HCT116 (cell line): ENCODE measurements around the gene NFIB. TPM values are rescaled to one million over a fixed set of nuclear protein-coding genes. Genes with fewer than 3 reads are reported as not detected.

Experiments
- ATAC-seq: fragments of 200-7000 bp; cut with Tn5 transposase; 2 replicates; pipeline ENCODE4 v1.9.1; 2020; ENCODE audit warnings: mild to moderate bottlenecking, moderate library complexity
- BruUV-seq: library from RNA; stranded (reverse); fragments of 400-500 nt; replicated peaks from 2 replicates; lab custom pipeline; 2021; lab: Mats Ljungman, UMichigan
- CTCF ChIA-PET: fragments of 300-600 bp; sonication (Branson Sonifier 250); formaldehyde crosslinking; loops from one replicate; lab custom pipeline; 2021; ENCODE audit warnings: antibody characterized with exemption; lab: Charles Lee
- POLR2A ChIA-PET: fragments of 300-600, 350-600 bp; sonication (Branson Sonifier 250); formaldehyde crosslinking; loops from one replicate; lab custom pipeline; 2021; ENCODE audit warnings: antibody characterized with exemption; lab: Charles Lee
- RAD21 ChIA-PET, 2 experiments: fragments of 300-600 bp; sonication (Branson Sonifier 250); formaldehyde crosslinking; loops; one replicate each; lab custom pipeline; 2023; ENCODE audit warnings: low total read pairs in 2 of 2; ENCODE audit not compliant: uncharacterized antibody in 2 of 2, unreplicated experiment in 2 of 2, low non-redundant PET in 1 of 2; lab: Charles Lee
- DNase-seq: peaks from one replicate; pipeline ENCODE4 v3.0.0-alpha.2; 2010; ENCODE audit warnings: low read depth, low spot score
- H2AFZ ChIP-seq: fragments of 200-600 bp; shearing (Covaris generic), sonication (generic); 2 replicates; pipeline ENCODE4 v1.6.1; 2017; ENCODE audit warnings: low read depth, mixed run types, mixed read lengths, antibody characterized with exemption, low read length; ENCODE audit not compliant: poor library complexity, severe bottlenecking
- H3K27ac ChIP-seq: 2 replicates; pipeline ENCODE4 v1.5.1; 2012; ENCODE audit warnings: low read depth, low read length
- H3K27me3 ChIP-seq: fragments of 200-600 bp; sonication (generic); 2 replicates; pipeline ENCODE4 v1.6.1; 2016; ENCODE audit warnings: mixed run types, low read length, mixed read lengths; ENCODE audit not compliant: insufficient read depth
- H3K36me3 ChIP-seq, 2 experiments: fragments of 200-500 bp in 1 of 2; fragments of 200-600 bp in 1 of 2; sonication (Bioruptor generic) in 1 of 2; sonication (generic) in 1 of 2; 2 replicates each; pipeline versions ENCODE4 v1.5.1 to v1.6.1; 2014 to 2016; ENCODE audit warnings: low read length in 2 of 2, inconsistent platforms in 1 of 2, mixed read lengths in 1 of 2, mixed run types in 1 of 2; ENCODE audit not compliant: insufficient read depth in 2 of 2, control insufficient read depth in 1 of 2
- H3K4me1 ChIP-seq, 2 experiments: fragments of 200-600 bp in 1 of 2; sonication (generic) in 1 of 2; 2 replicates each; pipeline versions ENCODE4 v1.5.1 to v1.6.1; 2012 to 2017; ENCODE audit warnings: low read length in 2 of 2, inconsistent platforms in 1 of 2, mild to moderate bottlenecking in 1 of 2, mixed read lengths in 1 of 2, mixed run types in 1 of 2, moderate library complexity in 1 of 2; ENCODE audit not compliant: insufficient read depth in 2 of 2, control insufficient read depth in 1 of 2
- H3K4me2 ChIP-seq: fragments of 200-600 bp; sonication (generic); 2 replicates; pipeline ENCODE4 v1.6.1; 2017; ENCODE audit warnings: mixed run types, low read length, mixed read lengths
- H3K4me3 ChIP-seq, 2 experiments: fragments of 200-600 bp in 1 of 2; sonication (generic) in 1 of 2; replicated peaks in 1 of 2; 2 replicates each; pipeline ENCODE4 v1.5.1; 2011 to 2016; ENCODE audit warnings: low read length in 2 of 2, control low read depth in 1 of 2, low read depth in 1 of 2, mild to moderate bottlenecking in 1 of 2, mixed read lengths in 1 of 2, mixed run types in 1 of 2
- H3K79me2 ChIP-seq: fragments of 200-600 bp; sonication (generic); 2 replicates; pipeline ENCODE4 v1.6.1; 2017; ENCODE audit warnings: mild to moderate bottlenecking, mixed run types, low read length, moderate library complexity, mixed read lengths; ENCODE audit not compliant: insufficient read depth
- H3K9ac ChIP-seq: fragments of 200-600 bp; sonication (generic); 2 replicates; pipeline ENCODE4 v1.6.1; 2016; ENCODE audit warnings: low read length, mixed read lengths
- H3K9me2 ChIP-seq: fragments of 200-600 bp; sonication (generic), shearing (Covaris generic); 2 replicates; pipeline ENCODE4 v1.6.1; 2017; ENCODE audit warnings: mixed run types, mild to moderate bottlenecking, moderate library complexity; ENCODE audit not compliant: insufficient read depth
- H3K9me3 ChIP-seq, 2 experiments: fragments of 200-500 bp in 1 of 2; fragments of 200-600 bp in 1 of 2; sonication (Bioruptor generic) in 1 of 2; sonication (generic) in 1 of 2; 2 replicates each; pipeline ENCODE4 v1.6.1; 2014 to 2017; ENCODE audit warnings: low read length in 2 of 2, mixed read lengths in 2 of 2, inconsistent platforms in 1 of 2, low read depth in 1 of 2, mild to moderate bottlenecking in 1 of 2, mixed run types in 1 of 2, moderate library complexity in 1 of 2; ENCODE audit not compliant: control insufficient read depth in 1 of 2, insufficient read depth in 1 of 2
- H4K20me1 ChIP-seq: fragments of 200-600 bp; sonication (generic), shearing (Covaris generic); 2 replicates; pipeline ENCODE4 v1.6.1; 2017; ENCODE audit warnings: mixed run types, mild to moderate bottlenecking, moderate library complexity; ENCODE audit not compliant: insufficient read depth
- CBX3 ChIP-seq: IDR thresholded peaks from 2 replicates; pipeline ENCODE4 v1.6.1; 2012; ENCODE audit warnings: low read depth
- CEBPB ChIP-seq: IDR thresholded peaks from 2 replicates; pipeline ENCODE4 v1.6.1; 2012; ENCODE audit warnings: low read depth
- EGR1 ChIP-seq: IDR thresholded peaks from 2 replicates; pipeline ENCODE4 v1.6.1; 2012; ENCODE audit warnings: low read depth
- EZH2phosphoT487 ChIP-seq: fragments of 200-600 bp; IDR thresholded peaks from 2 replicates; pipeline ENCODE4 v1.6.1; 2018; ENCODE audit warnings: antibody characterized with exemption, borderline replicate concordance
- FOSL1 ChIP-seq: IDR thresholded peaks from 2 replicates; pipeline ENCODE4 v1.6.1; 2012; ENCODE audit warnings: low read depth
- JUND ChIP-seq: IDR thresholded peaks from 2 replicates; pipeline ENCODE4 v1.6.1; 2012
- POLR2A ChIP-seq: IDR thresholded peaks from 2 replicates; pipeline ENCODE4 v1.7.0; 2011; ENCODE audit warnings: borderline replicate concordance; ENCODE audit not compliant: insufficient read depth, insufficient read length; ENCODE audit errors: extremely low read depth
- SIN3A ChIP-seq: IDR thresholded peaks from 2 replicates; pipeline ENCODE4 v1.6.1; 2012; ENCODE audit warnings: low read depth
- SP1 ChIP-seq: IDR thresholded peaks from 2 replicates; pipeline ENCODE4 v1.6.1; 2012; ENCODE audit warnings: low read depth
- SRF ChIP-seq: IDR thresholded peaks from 2 replicates; pipeline ENCODE4 v1.6.1; 2012; ENCODE audit warnings: low read depth
- TCF7L2 ChIP-seq: IDR thresholded peaks from 2 replicates; pipeline ENCODE4 v1.7.0; 2011; ENCODE audit warnings: borderline replicate concordance, inconsistent platforms; ENCODE audit not compliant: insufficient read depth, insufficient read length; ENCODE audit errors: extremely low read depth
- ZFX ChIP-seq: fragments of 450-650 bp; IDR thresholded peaks from 2 replicates; pipeline ENCODE4 v1.6.1; 2017
- ZNF274 ChIP-seq: fragments of 200-500 bp; sonication (Bioruptor generic); IDR thresholded peaks from 2 replicates; pipeline ENCODE4 v1.6.1; 2014; ENCODE audit warnings: mild to moderate bottlenecking, low read depth, low read length, inconsistent platforms
- intact Hi-C: fragments of 100-400 bp; cut with micrococcal nuclease; formaldehyde crosslinking; loops from 2 replicates; pipeline ENCODE4 v1.10.0; 2022
- total RNA-seq: library from RNA; stranded (reverse); gene quantifications from one replicate; pipeline ENCODE4 v1.2.1, GENCODE V29; 2021; ENCODE audit not compliant: unreplicated experiment
- TF ChIP-seq, protein P1 (sequence below): IDR thresholded peaks from 2 replicates; pipeline ENCODE4 v1.6.1; 2012; ENCODE audit warnings: low read depth
- TF ChIP-seq, protein P2 (sequence below): IDR thresholded peaks from 2 replicates; pipeline ENCODE4 v1.6.1; 2011; ENCODE audit warnings: mild to moderate bottlenecking, low read length, moderate library complexity; ENCODE audit not compliant: insufficient replicate concordance; ENCODE audit errors: extremely low read depth

The NFIB gene
- total RNA-seq, 1 experiment from 2014 or later = 6.6 TPM

DNA sequence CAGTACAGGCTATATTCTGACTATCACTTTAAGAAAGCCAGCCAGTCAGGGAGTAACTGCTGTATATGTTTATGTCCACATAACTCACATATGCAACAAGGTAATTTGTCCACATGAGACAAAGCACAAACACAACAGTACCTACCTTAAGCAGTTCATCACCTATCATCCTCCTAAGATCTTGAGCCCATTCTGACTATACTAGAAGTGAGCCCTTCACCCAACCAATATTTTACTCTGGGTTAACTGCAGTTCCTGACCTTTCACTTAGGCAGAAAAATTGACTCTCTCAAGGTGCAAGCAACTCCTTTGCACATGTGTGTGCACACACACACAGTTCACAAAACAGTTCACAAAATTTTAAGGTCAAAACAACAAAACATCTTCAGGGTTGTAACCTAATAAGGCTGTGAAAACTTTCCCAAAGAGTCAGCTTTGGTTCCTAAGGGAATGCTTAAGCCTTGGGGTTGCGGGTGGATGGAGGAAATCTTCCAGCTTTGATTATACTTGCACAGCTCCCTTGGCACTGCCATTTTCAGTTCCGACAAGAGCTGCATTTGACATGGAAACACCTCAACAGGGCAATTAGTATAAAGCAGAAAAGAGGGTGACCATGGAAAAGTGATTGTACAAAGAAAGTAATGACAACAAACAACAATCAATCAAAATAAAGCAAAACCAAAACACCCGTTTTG, 215.3 kb downstream of the NFIB start:
- ChIA-PET CTCF (no interaction called here), POLR2A (interaction anchor here (0.6 to 1.0 kb wide), 2 partner anchors 10 to 12 kb away, joined by 3 read pairs; no protein-coding TSS in a partner anchor), RAD21 (no interaction called here)
- H3K27me3 ChIP-seq = no peaks in the 10 kb centered on the region
- no peaks in the 10 kb centered on the region for H3K9me2 ChIP-seq
- no peaks in the 10 kb centered on the region for H3K36me3 ChIP-seq
- ATAC-seq (no peak), DNase-seq (no peak)
- no peak overlapping the region for H2AFZ ChIP-seq
- no peaks in the 10 kb centered on the region for H3K79me2 ChIP-seq
- H3K4me2 ChIP-seq = no peak overlapping the region
- no peak overlapping the region for H3K4me3 ChIP-seq
- intact Hi-C loops = no loop called here
- TF ChIP-seq CEBPB (no peak), ZNF274 (no peak), SIN3A (no peak), SRF (no peak), TCF7L2 (no peak), CBX3 (no peak), EGR1 (no peak), FOSL1 (no peak), ZFX (no peak), POLR2A (no peak), SP1 (no peak), JUND (no peak), EZH2phosphoT487 (no peak)
- TF ChIP-seq, protein P1, sequence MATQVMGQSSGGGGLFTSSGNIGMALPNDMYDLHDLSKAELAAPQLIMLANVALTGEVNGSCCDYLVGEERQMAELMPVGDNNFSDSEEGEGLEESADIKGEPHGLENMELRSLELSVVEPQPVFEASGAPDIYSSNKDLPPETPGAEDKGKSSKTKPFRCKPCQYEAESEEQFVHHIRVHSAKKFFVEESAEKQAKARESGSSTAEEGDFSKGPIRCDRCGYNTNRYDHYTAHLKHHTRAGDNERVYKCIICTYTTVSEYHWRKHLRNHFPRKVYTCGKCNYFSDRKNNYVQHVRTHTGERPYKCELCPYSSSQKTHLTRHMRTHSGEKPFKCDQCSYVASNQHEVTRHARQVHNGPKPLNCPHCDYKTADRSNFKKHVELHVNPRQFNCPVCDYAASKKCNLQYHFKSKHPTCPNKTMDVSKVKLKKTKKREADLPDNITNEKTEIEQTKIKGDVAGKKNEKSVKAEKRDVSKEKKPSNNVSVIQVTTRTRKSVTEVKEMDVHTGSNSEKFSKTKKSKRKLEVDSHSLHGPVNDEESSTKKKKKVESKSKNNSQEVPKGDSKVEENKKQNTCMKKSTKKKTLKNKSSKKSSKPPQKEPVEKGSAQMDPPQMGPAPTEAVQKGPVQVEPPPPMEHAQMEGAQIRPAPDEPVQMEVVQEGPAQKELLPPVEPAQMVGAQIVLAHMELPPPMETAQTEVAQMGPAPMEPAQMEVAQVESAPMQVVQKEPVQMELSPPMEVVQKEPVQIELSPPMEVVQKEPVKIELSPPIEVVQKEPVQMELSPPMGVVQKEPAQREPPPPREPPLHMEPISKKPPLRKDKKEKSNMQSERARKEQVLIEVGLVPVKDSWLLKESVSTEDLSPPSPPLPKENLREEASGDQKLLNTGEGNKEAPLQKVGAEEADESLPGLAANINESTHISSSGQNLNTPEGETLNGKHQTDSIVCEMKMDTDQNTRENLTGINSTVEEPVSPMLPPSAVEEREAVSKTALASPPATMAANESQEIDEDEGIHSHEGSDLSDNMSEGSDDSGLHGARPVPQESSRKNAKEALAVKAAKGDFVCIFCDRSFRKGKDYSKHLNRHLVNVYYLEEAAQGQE = no peak
- TF ChIP-seq, protein P2, sequence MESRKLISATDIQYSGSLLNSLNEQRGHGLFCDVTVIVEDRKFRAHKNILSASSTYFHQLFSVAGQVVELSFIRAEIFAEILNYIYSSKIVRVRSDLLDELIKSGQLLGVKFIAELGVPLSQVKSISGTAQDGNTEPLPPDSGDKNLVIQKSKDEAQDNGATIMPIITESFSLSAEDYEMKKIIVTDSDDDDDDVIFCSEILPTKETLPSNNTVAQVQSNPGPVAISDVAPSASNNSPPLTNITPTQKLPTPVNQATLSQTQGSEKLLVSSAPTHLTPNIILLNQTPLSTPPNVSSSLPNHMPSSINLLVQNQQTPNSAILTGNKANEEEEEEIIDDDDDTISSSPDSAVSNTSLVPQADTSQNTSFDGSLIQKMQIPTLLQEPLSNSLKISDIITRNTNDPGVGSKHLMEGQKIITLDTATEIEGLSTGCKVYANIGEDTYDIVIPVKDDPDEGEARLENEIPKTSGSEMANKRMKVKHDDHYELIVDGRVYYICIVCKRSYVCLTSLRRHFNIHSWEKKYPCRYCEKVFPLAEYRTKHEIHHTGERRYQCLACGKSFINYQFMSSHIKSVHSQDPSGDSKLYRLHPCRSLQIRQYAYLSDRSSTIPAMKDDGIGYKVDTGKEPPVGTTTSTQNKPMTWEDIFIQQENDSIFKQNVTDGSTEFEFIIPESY = no peak
- H3K9me3 ChIP-seq = no peaks in the 10 kb centered on the region
- H3K9ac ChIP-seq = no peak overlapping the region
- H3K4me1 ChIP-seq = no peaks in the 10 kb centered on the region
- no peaks in the 10 kb centered on the region for H4K20me1 ChIP-seq
- H3K27ac ChIP-seq = no peak overlapping the region
- BruUV-seq = no TSS peak
